CD4-positive, alpha-beta T cell treated with Interleukin-2 at 100 ng/mL for 4 hours (primary cell): ENCODE results near the gene UTS2R.
"Not testable (repeated sequence)": the region's sequence is repeated elsewhere in the genome, so short reads cannot be mapped to it uniquely, and the experiment has no call there.

Source experiments
- DNase-seq: peaks from one replicate; pipeline ENCODE4 v3.0.0-alpha.2; 2020; ENCODE audit warnings: low spot score

The UTS2R gene

DNA sequence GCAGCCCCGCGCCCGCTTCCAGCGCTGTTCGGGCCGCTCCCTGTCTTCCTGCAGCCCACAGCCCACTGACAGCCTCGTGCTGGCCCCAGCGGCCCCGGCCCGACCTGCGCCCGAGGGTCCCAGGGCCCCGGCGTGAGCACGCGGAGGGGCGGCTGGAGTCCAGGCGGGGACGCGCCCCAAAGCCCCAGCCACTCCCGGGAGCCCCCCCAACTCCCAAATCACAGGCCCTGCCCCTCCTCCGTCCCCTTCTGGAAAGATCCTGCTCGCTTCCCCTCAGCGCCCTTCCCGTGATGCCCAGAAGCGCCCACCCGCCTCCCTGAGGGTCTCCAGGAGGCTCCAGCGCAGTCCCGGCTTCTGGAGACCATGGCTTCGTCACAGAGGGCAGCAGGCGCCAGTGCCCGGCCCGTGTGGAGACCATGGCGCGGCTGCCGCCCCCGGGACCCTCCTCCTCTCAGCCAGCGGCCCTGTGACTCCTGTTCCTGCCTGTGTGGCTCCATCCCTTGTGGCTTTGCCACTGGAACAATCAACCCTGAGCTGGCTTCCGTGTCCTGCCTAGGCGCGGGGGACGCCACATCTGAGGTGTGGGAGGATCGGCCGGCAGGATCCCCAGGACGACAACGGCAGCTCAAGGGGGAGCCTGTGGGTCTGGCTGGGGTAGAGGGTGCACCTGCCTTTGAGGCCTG is 3.9 kb downstream of the UTS2R start:
- no peak for DNase-seq

DNA sequence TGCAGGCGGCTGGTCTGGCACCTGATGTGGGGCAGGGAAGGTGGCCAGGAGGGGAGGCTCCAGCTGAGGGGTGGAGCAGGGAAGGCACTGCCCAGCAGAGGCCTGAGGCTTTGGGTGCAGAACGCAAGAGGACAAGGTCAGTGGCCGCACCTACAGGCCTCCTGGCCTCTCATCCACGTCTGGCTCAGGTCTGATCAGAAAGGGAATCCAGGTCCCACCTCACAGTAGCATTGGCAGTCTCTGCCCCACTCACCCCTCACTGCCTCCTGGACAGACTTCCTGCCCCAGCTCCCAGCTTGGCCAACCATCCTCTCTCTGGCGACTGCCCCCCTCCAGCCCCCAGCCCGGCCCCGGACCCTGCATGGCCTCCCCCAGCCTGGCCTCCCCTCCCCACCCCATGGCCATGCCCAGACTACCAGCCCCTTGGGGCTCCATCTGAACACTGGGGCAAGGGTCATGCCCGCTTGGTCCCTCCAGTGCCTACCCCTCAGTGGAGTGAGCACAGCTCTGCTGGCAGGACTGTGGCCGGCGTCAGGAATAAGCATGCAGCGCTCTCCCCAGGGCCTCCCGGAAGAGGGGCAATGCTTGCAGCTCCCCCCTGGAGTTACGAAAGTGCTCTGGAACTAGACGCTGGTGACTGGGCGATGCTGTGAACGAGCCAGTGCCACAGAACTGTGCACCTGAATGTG is 4.6 kb downstream of the UTS2R start:
- no peak for DNase-seq

DNA sequence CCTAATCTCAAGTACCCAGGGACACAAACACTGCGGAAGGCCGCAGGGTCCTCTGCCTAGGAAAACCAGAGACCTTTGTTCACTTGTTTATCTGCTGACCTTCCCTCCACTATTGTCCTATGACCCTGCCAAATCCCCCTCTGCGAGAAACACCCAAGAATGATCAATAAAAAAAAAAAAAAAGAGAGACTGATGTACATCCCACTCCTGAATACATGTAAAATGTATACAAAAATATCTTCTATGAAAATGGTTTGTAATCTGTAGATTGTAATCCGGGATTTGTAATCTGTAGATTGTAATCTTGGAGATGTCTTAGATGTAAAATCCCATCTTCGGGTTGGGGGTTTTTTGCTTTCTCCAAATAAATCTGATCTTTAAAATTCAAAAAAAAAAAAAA is 5.7 kb downstream of the UTS2R start:
- not testable (repeated sequence) for DNase-seq

DNA sequence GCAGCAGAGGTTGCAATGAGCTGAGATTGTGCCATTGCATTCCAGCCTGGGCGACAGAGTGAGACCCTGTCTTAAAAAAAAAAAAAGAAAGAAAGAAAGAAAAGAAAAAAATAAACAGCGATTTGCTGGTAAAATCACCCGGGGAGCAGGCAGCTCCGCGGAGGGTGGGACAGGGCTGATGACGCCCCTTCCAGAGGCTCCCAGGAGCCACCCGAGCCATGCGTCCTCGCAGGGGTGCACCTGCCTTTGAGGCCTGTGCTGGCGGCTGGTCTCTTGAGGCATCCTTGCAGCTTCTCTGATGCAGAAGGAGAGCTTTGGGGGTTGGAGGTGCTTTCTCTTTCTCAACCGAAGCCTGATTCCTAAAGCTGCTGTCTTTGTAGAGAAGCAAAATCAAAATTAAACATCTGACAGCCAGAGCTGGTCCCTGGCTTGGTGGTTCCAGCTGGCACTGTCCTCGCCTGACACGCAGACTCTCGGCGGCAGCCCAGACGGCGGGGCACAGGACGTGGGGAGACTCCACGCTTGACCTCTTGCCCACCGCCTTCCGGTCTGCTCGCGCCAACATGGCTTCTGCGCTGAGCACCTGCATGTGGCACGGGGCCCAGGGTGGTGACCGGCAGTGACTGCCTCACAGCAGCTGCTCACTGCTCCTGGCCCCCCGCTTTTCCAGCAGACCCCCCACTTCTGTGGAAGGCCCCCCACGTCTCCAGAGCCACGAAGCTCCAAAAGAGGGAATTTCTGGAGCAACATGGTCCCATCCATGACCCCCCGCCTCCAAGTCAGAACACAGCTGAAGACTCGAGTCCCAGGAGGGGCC is 6.6 kb downstream of the UTS2R start:
- DNase-seq: no peak

DNA sequence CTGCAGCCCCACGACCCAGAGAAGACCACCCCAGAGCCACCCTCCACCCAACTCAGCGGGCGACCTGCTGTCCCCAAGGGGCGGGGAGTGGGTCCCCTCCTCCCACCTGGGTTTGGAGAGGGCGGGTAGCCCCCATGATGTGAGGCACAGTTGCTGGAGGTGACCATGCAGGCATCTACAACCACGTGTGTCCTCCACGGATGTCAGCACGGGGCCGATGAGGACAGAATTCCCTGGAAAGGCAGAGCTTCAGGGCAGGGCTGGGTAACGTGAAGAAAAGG is 7.1 kb downstream of the UTS2R start:
- DNase-seq: no peak

DNA sequence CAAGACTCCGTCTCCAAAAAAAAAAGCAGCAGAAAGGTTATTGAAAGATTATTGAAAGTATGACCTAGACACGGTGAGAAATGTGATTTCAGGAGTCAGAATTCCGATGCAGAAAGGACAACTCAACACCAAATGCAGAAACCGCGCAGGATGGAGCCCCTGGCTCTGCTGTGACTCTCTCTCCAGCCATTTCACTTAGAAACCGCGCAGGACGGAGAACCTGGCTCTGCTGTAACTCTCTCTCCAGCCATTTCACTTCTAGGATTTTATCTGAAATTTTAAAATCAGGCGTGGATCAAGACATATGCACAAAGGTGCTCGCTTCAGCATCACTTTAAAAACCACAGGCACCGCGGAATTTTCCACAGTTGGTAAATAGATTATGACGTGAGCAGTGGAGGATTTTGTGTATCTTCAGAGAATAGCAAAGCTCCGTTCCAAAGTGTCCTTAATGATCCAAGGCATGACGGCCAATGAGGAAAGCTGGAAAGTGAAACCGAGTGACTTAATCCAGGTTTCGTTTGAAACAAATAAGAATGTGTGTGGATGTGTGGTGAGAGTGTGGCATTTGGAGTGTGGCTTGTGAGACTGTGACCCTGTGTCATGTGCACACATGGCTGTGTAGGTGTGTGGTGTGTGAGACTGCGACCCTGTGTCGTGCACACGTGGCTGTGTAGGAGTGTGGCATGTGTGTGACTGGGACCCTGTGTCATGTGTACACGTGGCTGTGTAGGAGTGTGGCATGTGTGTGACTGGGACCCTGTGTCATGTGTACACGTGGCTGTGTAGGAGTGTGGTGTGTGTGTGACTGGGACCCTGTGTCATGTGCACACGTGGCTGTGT is 9.5 kb downstream of the UTS2R start:
- no peak for DNase-seq

DNA sequence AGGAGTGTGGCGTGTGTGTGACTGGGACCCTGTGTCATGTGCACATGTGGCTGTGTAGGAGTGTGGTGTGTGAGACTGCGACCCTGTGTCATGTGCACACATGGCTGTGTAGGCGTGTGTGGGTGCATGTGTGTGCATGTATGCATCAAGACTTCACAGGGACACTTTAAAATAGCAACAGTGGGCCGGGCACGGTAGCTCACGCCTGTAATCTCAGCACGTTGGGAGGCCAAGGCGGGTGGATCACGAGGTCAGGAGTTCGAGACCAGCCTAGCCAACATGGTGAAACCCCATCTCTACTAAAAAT is 10.1 kb downstream of the UTS2R start:
- not testable (repeated sequence) for DNase-seq

DNA sequence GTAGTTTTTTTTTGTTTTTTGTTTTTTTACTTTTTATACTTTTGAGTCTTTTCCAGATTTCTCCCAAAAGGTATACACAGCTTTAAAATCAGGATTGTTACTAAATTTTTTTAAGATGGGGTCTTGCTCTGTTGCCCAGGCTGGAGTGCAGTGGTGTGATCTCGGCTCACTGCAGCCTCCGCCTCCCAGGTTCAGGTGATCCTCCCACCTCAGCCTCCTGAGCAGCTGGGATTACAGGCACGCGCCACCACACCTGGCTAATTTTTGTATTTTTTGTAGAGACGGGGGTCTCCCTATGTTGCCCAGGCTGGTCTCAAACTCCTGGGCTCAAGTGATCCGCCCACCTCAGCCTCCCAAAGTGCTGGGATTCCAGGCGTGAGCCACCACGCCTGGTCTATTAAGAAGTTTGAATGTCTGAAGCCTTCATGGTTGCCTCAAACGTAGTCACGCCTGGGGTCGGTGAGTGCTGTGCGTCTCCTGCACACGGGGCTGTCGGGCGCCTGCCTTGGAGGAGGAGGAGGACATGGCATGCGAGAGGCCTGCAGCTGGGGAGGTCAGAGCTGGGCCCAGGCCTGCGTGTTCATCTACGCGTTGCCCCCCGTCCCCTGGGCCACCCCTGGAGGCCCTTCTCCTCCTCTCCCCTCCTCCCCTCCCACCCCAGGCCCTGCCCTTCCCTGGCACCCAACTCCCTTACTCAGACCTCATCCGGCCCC is 10.8 kb downstream of the UTS2R start:
- DNase-seq: not testable (repeated sequence)

DNA sequence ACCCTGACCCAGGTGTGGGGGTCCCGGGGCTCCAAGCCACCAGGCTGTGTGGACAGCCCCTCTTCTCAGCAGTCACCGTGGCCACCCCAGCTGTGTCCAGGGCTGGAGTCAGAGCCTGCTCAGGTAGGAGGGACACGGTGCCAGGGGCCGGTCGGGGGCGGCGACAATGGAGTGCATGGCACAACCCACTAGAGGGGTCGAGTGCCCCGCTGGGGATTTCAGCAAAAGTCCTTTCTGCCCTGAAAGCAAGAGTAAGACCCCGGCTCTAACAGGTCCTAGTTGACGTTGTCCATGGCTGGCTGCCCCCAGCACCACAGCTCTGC is 11.3 kb downstream of the UTS2R start:
- no peak for DNase-seq

DNA sequence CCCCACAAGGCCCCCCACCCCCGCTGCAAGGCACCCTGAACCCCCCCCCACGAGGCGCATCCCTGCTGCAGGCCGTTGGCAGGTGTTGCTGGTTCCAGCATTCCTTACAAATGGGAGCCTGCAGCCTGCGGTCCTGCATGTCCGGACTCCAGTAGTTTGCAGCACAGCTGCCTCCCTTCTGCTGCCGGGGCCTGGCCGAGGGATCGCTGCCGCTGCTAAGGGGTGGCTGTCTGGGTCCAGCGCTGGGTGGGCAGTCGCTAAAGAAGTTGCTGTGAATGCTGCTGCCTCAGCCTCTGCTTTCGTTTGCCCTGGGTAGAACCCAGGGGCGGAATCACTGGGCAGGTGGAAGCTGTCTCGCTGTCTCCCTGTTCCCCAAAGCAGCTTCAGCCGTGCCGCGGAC is 11.8 kb downstream of the UTS2R start:
- no peak for DNase-seq

DNA sequence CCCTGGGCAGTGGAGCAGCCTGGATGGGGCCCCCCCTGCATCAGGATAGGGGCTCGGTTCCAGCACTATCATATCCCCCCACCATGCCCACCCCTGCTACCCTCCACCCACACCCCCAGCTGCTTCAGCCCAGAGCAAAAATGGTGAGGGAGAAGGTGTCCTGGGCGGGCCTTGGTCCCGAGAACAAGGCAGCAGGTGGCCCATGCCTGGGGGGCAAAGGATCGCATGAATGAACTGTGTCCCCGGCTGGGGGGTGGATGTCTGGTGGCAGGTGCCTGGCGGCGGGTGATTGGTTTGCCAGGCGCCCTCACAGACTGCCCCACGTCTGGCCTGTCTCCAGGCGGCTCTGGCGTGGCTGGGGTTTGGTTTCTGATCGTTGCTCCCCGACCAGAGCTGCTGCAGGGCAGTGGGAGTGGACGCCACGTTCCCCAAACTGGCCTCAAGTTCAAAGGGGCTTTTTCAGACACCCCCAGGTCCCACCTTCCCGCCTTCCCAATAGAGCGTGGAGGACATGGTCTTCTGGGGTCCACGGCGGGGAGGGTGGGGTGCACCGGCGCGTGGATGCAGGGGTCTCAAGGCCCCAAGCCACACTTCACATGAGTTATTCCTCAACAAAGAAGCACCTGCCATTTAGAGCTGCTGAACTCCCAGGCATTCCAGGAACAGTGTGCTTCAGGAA is 12.6 kb downstream of the UTS2R start:
- no peak for DNase-seq

DNA sequence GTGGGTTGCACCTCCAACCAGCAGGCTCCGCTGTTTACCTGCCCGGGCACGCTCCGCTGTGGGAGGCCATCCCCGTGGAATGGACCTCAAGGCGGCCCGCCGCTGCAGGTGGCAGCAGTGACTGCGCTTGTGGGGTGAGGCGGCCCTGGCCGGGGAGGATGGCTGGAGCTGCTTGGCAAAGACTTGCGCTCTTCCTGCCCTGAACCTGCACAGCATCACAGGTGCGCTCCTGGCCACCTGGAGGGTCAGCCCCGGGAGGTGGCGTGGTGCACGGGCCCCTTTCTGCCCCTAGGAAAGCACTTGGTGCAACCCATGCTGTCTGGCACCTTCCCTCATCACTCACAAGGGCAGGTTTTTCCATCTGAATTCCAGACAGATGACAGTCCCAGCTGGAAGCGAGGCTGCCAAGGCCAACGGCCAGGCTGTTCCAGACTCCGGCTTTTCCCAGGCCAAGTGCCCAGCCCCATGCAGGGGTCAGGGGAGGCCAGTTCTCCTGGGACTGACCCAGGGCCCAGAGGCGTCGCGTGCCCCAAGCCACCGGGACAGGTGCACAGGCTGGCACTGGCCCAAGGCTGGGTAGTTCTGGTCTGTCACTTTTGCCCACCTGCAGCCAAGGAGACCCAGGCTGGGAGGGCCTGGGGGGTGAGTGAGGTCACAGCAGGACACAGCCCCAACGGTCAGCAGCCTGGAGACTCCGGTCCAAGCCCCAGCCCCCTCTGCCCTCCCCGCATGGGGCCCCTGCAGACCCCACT is 13.3 kb downstream of the UTS2R start:
- no peak for DNase-seq

DNA sequence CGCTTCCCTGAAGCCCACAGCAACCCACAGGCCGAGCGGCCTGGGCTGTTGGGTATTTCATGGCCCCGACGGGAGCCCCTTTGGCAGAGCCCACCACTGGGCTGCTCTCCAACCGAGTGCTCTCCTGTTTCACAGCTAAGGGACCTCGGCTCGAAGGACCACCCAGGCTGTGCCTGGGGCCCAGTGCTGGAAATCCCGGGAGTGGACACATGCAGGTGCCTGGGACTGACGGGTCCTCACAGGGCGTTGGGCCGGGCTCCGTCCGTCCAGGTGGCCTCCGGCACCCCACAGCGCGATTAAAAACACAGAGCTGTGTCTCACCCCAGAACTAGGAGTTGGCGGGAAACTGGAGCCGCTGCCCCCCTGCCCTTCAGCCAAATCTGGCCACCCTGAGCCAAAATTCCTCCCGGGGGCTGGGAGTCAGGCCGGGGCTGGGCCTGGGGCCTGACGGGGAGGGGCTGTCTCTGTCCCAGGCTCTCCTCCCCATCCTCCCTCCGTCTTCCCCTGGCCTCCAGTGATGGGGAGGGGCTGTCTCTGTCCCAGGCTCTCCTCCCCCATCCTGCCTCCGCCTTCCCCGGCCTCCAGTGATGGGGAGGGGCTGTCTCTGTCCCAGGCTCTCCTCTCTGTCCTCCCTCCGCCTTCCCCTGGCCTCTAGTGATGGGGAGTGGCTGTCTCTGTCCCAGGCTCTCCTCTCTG is 14.1 kb downstream of the UTS2R start:
- DNase-seq: no peak

DNA sequence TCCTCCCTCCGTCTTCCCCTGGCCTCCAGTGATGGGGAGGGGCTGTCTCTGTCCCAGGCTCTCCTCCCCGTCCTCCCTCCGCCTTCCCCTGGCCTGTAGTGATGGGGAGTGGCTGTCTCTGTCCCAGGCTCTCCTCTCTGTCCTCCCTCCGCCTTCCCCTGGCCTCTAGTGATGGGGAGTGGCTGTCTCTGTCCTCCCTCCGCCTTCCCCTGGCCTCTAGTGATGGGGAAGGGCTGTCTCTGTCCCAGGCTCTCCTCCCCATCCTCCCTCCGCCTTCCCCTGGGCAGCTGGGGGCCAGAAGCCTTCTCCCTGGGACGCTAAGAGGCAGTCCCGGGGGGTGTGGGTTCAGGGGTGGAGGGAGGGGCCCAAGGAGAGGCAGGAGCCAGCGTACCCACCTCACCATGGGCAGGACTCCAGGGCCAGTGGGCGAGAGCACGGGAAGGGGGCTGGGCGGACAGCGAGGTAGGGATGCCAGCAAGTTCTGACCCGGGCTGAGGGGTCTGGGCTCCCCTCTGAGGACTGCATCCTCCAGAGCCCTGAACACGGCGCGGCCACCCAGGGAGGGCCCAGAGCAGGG is 14.8 kb downstream of the UTS2R start:
- DNase-seq: no peak

DNA sequence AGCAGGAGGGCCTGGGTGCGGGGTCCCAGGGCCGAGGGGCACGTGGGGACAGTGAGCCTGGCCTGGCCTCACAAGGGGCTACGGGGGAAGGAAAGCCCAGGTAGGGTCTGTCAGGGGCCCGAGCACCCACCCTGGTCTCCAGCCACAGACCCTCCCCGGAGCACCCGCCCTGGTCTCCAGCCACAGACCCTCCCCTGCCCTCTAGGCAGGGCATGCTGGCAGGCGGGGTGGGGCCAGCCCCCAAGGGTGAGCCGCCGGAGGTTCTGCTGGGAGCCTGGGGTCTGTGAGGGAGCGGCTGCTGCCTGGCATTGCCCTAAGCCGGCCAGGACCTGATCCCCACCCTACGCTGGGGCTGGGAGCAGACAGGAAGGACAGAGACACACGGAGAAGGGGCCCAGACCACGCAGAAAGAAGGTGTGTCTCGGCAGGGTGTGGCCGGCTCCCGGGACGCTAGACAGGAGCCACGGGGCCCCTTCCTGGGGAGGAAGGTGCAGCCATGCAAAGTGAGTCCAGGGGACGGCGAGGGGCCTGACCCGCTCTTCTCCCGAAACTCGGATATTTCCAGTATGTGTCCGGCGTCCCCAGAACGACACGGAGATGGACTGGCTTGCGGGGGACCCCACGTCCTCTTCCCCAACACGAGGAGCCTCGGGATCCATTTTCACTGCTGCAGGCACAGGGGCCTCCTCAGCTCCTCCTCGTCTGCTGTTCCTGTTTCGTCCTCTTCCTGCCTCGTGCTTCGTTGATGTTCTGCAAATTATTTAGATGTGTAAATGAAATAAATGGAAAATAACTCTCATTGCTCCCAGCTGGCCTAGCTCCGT is 15.5 kb downstream of the UTS2R start:
- no peak for DNase-seq

DNA sequence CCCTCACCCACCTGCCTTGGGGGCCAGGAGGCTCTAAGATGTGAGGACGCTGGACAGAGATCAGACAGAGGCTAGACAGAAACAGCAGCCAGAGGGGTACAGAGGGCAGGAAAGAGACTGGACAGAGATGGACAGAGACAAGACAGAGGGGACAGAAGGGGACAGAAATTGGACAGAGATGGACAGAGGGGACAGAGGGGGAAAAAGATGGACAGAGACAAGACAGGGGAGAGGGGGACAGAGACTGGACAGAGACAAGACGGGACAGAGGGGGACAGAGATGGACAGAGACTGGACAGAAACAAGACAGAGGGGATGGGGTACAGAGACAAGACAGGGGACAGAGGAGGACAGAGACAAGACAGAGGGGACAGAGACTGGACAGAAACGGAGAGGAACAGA is 16.1 kb downstream of the UTS2R start:
- no peak for DNase-seq

DNA sequence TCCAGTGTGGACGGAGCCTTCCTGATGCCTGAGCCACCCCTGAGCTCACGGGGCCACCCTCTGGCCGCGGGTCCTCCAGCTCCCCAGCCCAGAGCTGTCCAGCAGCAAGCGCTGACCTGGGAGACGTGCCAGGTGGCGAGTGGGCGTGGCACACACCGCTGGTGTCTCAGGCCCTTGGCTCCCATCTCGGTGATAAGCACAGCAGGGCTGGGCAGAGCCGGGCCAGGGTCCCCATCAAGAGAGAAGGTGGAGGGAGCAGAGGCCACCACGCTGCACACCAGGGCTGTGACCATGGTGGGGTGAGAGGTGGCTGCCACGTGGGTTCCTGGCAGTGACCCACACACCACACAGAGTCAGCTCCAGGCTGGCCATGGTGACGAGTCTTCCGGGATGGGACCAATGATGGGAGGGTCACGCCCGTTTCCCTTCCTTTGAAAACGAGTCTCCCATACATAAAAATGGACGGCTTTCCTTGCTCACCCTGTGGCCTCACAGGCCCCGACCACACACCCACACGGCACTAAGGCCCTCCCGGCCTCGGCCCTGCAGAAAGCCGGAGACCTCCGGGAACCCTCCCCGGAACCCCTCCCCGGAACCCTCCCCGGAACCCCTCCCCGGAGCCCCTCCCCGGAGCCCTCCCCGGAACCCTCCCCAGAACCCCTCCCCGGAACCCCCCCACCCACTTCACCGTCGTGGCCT is 16.8 kb downstream of the UTS2R start:
- DNase-seq: no peak

DNA sequence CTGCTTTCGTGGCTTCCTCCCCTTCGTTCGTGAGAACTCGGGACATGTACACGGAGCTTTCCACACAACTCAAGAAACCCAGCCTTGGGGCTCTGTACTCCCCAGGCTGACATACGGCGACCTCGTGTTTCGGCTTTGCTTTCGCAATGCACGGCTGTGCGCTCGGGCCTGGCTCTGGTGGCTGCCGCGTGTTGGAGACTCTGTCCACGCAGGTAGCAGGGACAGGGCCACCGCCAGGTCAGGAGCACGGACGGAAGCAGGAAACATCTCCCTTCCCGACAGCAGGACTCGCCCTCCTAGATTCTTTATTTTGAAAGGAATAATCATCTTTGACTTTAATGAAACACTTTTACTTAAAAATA is 17.3 kb downstream of the UTS2R start:
- no peak for DNase-seq
